DMS114 treated with DMSO at 0.1 percent for 48 hours (cell line): ENCODE measurements around the gene CCDC18.
"Not testable (repeated sequence)": the region's sequence is repeated elsewhere in the genome, so short reads cannot be mapped to it uniquely, and the experiment has no call there.

ENCODE experiments used
- DNase-seq: peaks from one replicate; lab custom pipeline; 2025; ENCODE audit not compliant: unreplicated experiment; lab: John Stamatoyannopoulos, UW

The CCDC18 gene

DNA sequence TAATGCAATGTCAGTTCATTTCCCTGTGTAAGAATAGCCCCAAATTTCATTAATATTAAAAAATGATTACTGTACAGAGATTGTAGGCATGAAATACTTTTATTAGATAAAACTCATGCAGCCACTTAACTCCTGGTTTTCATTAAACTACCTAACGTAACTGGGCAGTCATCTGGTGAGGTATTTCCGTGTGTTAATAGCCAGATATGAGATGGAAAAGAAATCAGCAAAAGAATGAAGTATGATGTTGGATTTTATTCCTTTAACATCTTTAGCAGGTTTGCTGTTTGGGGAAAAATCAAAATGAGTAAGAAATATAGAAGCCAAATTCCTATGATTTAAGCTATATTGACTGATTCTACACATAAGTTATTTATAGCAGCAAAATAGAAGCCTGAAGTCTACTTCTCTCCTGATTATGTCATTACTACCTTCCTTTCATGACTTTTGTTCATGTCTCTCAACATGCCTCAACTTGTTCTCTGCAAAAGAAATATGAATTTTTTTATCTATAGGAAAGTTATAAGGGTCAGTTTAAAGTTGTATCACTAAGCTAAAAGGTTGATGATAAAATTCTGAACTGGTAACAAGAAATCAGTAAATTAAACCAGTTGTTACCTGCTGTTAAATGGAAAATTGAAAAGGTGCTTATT is 42.6 kb downstream of the CCDC18 start:
- DNase-seq, result no peak

DNA sequence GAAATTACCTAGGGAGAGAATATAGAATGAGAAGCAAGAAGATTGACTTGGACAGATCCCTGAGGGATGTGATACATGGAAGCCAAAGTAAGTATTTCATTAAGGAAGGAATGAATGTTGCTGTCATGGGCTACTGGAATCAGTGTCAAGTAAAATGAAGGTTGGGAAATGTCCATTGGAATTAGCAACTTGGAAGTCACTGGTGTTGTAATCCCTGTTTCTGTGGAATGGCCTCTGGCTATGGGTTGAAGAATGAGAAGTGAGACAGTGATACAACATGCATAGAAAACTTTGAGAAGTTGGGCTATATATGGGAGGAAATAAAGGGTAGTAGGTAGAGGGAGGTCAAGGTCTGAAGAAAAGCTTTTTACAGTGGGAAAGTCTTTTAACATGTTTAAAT is 54.7 kb downstream of the CCDC18 start:
- no peak for DNase-seq

DNA sequence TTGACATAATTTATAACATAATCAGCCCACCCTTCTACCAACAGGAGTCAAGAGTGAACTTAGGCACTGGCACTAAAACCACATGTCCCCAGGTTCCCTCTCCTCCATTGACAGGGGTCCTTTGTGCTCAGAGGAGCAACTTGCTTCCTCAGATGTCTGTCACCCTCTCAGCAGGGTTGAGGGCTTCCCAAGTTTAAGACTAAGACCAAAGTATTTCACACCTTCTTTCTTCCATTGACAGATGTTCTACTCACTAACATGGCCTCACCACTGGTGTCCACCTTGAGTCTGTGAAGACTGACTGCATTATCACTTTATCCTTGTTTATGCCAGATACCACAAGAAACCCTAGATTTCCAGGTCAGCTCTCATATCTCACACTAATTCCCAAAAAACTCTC is 56.5 kb downstream of the CCDC18 start:
- no peak for DNase-seq

DNA sequence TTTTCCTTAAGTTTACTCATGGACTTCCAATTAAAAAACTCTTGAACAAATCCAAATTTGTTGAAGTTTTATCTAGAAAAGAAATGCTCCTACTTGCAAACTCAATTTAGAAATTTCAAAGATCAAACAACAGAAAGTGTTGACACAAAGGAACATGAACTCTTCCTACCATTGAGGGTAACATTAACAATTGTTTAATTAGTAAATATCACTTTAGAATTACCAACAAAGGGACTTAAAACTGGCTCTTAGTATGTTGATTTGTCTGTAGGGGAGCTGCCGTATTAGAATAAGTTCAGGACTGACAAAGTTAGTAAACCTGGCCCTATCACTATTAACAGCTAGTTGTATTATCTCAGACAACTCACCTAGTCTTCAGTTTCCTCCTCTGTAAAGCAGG is 57.9 kb downstream of the CCDC18 start:
- no peak for DNase-seq

DNA sequence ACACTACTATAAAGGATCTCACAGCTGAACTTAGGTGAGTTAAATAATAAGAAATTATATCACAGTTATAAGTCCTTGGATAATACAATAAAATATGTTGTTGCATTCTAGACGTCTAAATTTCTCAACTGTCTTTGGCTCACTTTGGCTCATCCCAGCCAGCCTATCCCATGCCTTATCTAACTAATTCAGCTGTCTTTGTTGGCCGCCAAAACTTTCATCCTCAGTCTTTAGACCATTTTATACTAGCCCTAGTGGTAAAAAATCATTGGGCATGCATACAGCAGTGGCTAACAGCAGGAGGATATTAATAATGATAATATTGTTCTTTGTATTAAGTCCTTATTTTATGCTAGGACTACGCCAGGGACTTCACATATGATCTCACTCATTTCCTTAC is 59.3 kb downstream of the CCDC18 start:
- no peak for DNase-seq

DNA sequence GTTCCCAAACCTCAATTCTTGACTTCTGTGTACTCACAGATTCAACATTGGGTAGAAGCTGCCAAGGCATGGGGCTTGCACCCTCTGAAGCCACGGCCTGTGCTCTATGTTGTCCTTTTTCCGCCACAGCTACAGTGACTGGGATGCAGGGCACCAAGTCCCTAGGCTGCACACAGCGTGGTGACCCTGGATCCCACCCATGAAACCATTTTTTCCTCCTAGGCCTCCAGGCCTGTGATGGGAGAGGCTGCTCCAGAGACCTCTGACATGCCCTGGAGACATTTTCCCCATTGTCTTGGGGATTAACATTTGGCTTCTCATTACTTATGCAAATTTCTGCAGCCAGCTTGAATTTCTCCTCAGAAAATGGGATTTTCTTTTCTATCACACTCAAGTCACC is 62.7 kb downstream of the CCDC18 start:
- DNase-seq, result not testable (repeated sequence)

DNA sequence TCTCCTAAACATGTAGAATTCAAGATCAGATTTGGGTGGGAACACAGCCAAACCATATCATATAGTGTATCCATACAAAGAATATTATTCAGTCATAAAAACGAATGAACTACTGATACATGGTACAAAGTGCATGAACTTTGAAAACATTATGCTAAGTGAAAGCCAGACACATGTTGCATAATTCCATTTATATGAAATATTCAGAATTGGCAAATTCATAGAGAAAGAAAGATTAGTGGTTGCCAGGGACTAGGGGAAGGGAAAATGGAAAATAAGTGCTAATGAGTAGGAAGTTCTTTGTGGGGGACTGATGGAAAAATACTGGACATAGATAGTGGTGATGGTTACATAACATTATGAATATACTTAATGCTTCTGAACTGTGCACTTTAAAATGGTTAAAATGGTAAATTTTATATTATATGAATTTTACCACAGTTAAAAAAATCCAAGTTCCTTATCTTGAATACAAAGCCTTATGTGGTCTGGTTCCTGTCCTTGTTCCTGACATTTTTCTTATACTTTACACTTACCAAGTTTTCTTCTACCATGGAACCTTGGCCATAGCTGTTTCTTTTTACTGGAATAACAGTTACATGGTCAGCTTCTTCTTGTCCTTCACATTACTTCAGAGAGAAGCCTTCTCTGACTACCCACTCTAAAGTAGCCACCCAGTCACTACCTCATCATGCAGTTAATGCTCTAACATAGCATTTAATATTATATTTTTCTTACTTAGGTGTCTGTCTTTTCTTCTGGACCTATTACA is 64.0 kb downstream of the CCDC18 start:
- no peak for DNase-seq

DNA sequence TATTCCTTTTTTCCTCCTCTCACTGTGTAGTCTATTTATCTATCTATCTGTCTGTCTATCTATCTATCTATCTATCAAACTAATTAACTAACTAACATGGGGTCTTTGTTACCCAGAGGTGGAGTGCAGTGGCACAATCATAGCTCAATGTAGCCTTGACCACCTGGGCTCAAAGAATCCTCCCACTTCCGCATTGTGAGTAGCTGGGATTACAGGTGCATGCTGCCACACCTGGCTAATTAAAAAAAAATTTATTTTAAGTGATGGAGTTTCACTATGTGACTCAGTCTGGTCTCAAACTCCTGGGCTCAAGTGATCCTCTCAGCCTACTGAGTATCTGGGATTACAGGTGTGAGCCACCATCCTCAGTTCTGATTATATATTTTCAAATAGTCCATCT is 71.4 kb downstream of the CCDC18 start:
- DNase-seq, result no peak

DNA sequence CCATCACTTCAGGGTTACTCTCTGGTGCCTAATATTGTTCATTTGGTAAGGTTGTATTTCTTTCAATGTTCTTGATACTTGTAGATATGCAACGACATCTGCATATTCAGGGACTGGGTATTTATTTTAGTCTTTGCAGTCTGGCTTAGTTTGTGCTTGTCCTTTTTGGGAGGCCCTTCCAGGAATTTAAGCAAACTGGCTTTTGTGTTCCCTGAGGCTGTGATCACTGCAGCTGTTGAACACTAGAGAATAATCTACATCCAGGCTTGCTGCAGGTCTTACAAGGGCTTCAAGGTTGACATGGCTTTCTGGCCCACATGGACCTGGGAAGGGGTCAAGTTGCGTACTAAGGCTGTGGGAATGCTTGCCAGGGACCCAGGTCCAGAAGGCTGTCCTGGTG is 72.1 kb downstream of the CCDC18 start:
- no peak for DNase-seq

DNA sequence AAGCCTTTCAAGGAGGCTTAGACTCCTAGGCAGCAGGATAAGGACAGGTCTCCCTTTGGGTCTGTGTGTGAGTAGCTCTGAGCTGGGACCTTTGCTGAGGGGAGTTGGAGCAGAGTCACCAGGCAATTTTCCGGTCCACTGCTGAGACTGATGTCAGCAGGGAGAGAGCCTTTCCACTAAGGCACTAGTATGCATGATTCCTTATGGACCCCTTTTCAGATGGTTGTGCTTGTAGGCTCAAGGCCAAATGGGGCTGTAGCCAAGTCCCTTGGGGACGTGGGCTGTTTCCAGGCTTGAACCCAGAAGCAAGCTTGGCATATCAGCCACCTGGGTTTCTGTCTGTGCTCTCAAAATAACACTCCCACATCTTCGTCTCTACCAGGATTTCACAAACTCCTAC is 73.0 kb downstream of the CCDC18 start:
- DNase-seq, result no peak

DNA sequence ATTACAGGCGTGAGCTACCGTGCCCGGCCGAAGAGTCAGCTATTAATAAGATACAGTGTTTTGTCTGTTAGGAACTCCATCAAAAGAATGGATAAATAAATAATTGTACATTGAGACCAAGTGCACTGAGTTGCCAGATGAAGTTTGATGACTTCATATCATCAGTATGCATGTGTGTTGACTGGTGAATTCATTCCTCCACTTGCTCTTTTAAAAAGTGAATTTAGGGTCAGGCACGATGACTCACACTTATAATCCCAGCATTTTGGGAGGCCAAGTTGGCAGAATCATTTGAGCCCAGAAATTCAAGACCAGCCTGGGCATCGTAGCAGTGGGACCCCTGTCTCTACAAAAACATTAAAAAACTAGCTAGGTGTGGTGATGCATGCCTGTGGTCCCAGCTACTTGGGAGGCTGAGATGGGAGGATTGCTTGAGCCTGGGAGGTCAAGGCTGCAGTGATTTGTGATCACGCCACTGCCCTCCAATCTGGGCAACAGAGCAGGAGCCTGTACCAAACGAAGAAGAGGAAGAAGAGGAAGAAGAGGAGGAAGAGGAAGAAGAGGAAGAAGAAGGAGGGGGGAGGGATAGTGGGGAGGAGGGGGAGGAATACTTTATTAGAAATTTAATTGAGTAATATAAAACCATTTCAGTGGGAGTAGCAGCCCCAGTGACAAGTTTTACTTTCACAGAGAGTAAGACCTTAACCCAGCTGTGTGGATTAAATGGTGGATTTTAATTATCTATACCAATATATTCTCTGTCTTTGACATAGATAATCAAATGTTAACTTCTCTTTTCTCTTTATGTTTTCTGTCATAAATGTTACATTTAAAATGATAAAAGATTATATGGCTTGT is 74.9 kb downstream of the CCDC18 start:
- no peak for DNase-seq

DNA sequence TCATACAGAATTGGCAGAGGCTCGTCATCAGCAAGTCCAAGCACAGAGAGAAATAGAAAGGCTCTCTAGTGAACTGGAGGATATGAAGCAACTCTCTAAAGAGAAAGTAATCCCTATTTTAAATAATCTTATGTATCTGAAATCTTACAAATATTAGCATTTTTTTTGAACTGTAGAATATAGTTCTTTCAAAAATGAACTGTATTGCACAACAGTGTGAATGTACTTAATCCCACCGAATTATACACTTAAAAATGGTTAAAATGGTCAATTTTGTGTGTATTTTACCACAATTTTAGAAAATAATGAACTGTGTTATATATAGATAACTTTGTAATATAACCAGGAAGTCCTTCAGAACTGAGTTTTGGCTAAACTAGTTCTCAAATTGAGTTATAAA is 75.9 kb downstream of the CCDC18 start:
- DNase-seq, result no peak

DNA sequence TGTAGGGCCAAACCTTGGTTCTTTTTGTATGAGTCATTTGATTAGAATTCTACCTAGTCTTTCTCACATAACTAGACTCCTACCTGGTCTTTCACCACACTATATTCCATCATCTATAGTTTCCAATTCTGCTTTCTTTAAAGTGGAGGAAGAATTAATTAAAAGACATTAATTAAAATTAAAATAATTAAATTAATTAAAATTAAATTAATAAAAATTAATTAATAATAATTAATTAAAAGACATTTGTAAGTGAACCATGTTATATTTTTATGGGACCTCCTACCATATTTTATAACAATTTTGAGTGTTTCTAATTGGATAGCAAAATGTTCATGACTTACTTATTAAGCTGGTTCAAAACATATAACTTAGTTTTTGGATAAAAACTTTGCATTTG is 77.4 kb downstream of the CCDC18 start:
- no peak for DNase-seq

DNA sequence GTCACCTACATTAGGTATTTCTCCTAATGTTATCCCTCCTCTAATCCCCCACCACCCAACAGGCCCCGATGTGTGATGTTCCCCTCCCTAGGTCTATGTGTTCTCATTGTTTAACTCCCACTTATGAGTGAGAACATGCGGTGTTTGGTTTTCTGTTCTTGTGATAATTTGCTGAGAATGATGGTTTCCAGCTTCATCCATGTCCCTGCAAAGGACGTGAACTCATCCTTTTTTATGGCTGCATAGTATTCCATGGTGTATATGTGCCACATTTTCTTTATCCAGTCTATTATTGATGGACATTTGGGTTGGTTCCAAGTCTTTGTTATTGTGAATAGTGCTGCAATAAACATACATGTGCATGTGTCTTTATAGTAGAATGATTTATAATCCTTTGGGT is 80.2 kb downstream of the CCDC18 start:
- not testable (repeated sequence) for DNase-seq

DNA sequence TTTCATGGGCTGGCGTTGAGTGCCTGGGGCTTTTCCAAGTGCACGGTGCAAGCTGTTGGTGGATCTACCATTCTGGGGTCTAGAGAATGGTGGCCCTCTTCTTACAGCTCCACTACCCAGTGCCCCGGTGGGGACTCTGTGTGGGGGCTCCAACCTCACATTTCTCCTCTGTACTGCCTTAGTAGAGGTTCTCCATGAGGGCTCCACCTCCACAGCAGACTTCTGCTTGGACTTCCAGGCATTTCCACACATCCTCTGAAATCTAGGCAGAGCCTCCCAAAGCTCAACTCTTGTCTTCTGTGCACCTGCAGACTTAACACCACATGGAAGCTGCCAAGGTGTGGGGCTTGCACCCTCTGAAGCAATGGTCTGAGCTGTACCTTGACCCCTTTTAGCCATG is 82.1 kb downstream of the CCDC18 start:
- no peak for DNase-seq

DNA sequence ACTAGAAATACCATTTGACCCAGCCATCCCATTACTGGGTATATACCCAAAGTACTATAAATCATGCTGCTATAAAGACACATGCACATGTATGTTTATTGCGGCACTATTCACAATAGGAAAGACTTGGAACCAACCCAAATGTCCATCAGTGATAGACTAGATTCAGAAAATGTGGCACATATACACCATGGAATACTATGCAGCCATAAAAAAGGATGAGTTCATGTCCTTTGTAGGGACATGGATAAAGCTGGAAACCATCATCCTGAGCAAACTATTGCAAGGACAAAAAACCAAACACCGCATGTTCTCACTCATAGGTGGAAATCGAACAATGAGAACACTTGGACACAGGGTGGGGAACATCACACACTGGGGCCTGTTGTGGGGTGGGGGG is 88.4 kb downstream of the CCDC18 start:
- not testable (repeated sequence) for DNase-seq

DNA sequence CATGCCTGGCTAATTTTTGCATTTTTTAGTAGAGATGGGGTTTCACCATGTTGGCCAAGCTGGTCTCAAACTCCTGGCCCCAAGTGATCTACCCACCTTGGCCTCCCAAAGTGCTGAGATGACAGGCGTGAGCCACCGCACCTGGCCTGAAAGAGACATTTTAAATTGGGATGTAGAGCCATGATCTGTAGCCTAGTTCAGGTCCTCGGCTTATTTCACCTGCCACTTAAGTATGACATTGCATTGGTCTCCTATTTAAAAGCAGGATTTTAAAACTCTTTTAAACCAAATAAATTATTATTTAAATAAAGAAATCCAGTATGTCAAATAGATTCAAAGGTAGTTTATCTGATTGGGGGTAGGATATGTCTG is 94.7 kb downstream of the CCDC18 start:
- not testable (repeated sequence) for DNase-seq

DNA sequence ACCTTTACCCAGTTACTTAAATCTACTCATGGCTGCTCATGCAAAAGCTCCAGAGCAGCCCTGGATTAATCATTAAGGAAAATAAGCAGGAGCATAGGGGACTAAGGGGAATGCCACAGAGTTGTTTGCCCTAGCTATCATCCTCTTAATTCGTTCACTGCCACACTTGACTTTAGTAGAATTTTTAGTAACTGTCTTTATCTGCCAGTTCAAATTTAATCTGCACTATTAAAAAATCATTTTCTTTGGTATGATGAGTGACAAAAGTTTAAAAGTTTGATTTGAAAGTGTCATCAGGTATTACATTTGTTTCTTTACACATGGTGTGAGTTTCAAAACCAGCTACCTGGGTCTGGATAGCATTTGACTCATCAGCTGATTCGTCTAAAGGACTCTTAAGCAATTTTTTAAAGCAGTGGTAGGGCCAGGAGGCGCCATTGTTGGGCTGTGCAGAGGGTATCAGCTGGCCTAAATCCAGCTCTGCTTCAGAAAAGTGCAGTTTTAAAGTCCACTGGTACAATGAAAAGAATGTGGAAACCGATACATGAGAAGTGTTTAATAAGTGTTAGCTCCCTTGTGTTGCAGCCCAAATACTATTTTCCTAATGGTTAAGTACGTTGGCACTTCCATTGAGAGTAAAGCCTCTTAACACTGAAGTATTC is 95.2 kb downstream of the CCDC18 start:
- DNase-seq, result no peak

DNA sequence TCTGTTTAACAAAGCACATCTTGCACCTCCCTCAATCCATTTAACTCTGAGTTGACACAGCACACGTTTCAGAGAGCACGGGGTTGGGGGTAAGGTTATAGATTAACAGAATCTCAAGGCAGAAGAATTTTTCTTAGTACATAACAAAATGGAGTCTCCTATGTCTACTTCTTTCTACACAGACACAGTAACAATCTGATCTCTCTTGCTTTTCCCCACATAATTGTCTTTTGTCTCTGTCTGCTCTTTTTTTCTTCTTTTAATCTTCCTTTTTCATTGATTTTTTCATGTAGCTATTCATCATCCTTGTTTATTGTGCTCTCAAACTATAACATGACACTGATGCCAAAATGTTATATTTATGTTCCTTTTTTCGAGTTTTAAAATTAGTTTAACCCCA is 97.0 kb downstream of the CCDC18 start:
- DNase-seq, result not testable (repeated sequence)

DNA sequence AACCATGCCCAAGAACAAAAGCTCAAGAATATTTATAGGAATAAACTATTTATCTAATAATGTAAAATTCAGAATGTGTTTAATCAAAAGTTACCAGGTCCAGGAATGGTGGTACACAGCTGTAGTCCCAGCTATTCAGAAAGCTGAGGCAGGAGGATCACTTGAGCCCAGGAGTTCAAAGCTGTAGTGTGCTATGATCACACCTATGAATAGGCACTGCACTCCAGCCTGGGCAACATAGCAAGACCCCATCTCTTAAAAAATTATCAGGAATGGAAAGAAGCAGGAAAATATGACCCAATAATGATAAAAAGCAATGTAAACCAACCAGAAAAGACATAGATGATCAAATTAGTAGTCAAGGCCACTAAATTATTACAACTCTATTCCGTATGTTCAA is 103.0 kb downstream of the CCDC18 start:
- DNase-seq, result no peak

DNA sequence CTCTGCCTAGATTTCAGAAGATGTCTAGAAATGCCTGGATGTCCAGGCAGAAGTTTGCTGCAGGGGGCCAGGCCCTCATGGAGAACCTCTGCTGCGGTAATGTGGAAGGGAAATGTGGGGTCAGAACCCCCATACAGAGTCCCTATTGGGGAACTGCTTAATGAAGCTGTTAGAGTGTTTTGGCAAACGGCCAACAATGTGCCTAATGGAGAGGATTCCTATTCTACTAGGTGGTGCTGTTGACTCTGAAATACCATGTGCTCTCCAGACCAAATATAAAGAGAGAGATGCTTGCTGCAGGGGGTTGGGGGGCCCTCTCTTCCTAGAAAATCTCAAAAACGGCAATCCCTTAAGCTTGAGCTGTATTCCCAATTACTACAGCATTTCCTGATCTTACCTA is 108.0 kb downstream of the CCDC18 start:
- no peak for DNase-seq
